NCI-H2196 treated with DMSO at 0.1 percent for 48 hours (cell line): ENCODE measurements around the gene SPATA33.
"Not testable (repeated sequence)": the region's sequence is repeated elsewhere in the genome, so short reads cannot be mapped to it uniquely, and the experiment has no call there.

ENCODE experiments used
- DNase-seq: peaks from one replicate; lab custom pipeline; 2025; ENCODE audit not compliant: unreplicated experiment; lab: John Stamatoyannopoulos, UW

Gene SPATA33

DNA sequence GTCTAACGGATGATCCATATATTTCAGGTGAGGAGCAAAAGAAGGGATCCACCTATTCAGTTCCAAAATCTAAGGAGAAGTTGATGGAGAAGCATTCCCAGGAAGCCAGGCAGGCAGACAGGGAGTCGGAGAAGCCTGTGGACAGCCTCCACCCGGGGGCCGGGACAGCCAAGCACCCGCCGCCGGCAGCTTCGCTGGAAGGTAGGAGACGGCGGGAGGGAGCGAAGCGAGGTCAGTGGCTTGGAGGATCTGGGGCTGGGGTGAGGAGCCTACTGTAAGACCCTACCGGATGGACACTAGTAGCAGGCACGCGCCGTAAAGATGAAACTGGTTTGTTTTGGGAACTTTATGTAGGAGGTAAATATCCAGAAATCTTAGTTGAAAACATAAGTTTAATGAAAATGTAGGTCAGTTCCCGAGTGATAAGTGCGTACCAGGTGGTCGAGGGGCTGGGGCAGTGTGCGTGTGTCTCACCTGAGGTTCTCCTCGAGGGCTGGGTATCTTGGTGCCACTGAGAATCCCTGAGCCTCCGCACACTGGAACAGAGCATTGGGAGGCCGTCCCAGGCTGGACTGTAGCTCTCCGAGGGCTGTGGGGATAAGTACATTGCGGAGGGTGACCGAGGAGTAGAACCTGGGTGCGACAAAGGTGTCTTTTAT lies 714 bp downstream of the SPATA33 start:
- DNase-seq: no peak

DNA sequence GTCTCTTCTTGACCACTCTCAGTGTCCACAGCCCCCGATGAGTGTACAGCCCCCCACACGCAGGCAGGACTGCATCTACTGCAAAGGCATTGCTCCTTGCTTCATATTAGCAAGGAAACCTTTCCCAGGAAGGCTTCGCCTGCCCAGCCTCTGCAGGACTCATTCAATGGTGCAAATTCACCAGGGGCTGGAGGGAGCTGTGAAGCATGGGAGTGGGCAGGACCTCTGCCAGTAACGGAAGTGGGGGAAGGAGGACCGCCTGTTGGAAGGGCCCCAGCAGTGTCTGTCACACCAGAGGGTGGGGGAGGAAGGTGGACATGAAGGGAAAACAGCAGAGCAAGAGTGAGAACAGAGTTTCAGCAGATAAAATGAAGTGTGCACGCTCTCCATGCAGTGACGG lies 2.5 kb downstream of the SPATA33 start:
- no peak for DNase-seq

DNA sequence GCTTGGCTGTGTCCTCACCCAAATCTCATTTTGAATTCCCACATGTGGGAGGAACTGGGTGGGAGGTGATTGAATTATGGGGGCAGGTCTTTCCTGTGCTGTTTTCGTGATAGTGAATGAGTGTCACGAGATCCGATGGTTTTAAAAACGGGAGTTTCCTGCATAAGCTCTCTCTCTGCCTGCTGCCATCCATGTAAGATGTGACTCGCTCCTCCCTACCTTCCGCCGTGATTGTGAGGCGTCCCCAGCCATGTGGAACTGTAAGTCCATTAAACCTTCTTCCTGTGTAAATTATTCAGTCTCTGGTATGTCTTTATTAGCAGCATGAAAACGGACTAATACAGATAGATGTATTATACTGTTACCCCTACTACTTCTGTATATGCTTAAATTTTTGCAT lies 3.6 kb downstream of the SPATA33 start:
- no peak for DNase-seq

DNA sequence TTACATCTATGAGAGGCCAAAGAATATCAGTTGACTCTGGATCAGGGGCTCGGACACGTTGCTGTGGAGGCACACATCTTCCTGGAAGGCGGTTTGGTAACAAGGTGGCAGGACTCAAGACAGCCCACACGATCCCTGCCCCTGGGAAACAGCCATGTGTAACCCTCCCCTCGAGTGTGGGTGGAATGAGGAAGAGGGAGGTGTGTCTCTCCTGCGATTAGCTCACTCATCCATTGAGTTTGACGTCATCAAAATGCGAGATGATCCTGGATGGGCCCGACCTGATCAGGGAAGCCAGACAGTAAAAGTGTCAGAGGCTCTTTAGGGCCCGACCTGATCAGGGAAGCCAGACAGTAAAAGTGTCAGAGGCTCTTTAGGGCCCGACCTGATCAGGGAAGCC lies 6.6 kb downstream of the SPATA33 start:
- not testable (repeated sequence) for DNase-seq

DNA sequence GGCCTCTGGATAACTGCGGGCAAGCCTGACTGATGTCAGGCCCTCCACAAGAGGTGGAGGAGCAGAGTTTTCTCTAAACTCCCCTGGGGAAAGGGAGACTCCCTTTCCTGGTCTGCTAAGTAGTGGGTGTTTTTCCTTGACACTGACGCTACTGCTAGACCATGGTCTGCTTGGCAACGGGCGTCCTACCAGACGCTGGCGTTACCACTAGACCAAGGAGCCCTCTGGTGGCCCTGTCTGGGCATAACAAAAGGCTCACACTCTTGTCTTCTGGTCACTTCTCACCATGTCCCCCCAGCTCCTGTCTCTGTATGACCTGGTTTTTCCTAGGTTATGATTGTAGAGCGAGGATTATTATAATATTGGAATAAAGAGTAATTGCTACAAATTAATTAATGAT lies 9.4 kb downstream of the SPATA33 start:
- not testable (repeated sequence) for DNase-seq

DNA sequence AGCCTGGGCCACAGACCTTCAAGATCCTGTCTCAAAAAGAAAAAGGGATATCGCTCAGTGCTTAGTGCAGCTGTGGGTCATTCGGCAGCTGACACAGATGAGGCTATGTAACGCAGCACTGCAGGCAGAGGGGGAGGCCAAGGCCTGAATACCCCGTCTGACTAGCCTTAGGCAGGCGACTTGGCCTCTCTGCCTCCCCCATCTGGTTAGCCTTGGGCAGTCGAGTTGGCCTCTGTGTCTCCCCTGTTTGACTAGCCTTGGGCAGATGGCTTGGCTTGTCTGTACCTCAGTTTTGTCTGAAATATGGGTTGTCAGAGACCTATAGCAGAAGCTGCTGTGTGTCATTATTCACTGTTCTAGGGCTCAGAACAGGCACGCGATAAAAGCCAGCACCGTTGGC lies 10.0 kb downstream of the SPATA33 start:
- no peak for DNase-seq

DNA sequence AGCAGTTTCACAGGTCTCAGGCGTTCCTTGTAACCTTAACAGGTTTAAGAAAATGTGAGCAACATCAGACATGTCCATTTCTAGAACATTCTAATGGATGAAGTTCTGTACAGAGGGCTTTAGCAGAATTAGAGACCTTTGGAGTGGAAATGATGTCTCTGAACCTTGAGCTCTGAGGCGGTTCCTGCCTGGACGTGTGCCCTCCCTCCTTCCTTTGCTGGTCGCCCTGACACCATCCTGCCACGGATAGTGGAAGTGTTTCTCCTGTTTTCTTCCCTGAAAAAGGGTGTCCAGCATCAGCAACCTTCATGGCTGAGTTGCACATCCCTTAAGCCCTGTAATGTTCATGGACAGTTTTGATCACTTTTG lies 11.1 kb downstream of the SPATA33 start:
- no peak for DNase-seq

DNA sequence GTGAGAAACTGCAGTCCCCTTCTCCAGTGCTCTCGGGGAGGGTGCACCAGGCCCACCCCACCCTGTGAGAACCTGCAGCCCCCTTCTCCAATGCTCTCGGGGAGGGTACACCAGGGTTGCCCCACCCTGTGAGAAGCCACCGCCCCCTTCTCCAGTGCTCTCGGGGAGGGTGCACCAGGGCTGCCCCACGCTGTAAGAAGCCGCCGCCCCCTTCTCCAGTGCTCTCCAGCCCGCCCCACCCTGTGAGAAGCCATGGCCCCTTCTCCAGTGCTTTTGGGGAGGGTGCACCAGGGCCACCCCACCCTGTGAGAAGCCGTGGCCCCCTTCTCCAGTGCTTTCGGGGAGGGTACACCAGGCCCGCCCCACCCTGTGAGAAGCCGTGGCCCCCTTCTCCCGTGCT lies 12.1 kb downstream of the SPATA33 start:
- no peak for DNase-seq

DNA sequence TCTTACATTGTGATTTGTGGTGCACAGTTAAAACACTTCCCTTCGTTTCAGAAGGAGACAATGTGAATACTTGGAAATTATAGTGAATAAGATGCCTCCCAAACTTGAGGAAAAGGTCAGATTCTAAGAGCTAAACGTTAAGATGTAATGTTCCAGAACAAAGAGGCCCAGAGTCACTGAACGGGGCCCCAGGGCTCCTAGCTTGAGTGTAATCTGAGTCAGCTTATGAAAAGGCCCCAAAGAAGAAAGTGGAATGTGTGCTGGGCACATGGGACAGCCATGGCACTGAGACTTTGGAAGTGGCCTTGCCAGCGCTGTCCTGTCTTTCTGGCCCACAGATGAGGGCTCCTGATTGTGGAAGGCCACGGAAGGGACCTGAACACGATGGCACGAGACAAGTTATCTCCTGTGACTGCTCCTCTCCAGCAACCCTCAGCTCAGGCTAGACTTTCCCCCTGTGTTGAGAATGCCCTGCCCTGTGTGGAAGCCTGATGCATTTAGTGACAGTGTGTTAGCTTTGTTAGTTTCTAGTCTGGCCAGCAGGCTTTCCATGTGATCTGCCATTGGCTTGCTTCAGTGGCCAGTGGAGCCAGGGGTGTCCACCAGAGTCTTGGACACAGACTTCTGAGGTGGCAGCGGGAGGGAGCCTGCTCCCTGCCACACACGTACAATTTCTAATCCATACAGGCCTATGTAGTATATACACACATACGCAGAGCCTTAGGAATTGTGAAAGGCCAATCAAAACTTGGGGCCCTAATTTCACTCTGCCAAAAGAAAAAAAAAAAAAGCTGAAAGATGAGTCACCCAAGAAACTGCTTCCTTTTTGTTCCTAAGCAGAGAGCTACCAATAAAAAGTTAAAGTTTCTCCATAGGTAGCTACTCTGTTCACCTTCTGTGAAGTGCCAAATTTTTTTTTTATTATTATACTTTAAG lies 13.1 kb downstream of the SPATA33 start:
- DNase-seq: no peak

DNA sequence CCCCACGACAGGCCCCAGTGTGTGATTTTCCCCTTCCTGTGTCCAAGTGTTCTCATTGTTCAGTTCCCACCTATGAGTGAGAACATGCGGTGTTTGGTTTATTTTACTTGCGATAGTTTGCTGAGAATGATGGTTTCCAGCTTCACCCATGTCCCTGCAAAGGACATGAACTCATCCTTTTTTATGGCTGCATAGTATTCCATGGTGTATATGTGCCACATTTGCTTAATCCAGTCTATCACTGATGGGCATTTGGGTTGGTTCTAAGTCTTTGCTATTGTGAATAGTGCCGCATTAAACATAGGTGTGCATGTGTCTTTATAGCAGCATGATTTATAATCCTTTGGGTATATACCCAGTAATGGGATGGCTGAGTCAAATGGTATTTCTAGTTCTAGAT lies 13.9 kb downstream of the SPATA33 start:
- not testable (repeated sequence) for DNase-seq

DNA sequence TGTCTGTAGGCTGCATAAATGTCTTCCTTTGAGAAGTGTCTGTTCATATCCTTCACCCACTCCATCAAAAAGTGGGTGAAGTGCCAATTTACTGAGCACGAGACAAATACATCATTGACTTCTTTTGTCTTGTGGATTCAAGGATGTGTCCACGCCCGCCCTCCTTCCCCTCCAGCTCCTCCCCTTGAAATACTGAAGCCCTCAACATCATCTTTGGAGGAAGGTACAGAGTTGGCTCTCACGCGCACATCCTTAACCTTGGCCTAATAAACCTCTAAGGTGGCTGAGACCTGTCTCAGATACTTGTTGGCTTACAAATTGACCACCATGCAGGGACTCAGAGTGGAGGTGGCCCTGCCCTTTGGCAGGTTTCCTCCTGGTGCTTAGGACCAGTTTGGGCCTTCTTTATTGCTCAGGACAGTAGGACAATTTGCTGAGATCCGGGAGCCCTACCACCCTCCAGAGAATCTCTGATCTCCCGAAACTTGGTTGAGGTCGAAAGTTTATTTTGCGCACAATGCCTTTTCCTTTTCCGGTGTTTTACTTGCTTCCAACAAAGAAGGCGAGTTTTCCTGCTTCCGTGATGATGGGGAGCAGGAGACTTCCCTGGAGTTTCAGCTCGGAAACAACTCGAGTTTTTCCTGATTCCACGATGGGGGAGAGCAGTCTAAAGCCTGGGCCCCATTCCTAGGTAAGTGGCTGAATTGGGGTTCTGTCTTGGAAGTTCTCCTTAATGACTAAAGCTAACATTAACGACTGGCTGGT lies 14.7 kb downstream of the SPATA33 start:
- DNase-seq: no peak

DNA sequence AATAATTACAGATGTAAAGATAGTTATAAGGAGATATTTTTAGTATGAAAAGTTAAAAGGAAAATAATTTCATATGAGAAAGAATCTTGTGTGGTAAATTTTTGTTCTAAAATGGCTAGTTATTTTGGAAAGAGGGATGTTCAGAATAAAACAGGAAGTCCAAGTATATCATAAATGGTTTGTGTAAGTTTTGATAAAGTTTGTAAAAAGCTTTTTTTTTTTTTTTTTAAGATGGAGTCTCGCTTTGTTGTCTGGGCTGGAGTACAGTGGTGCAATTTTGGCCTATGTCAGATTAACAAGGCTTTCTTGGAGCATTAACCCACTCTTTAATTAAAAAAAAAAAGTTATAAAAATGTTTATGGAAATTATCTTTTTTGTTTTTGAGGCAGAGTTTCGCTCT lies 20.6 kb downstream of the SPATA33 start:
- no peak for DNase-seq

DNA sequence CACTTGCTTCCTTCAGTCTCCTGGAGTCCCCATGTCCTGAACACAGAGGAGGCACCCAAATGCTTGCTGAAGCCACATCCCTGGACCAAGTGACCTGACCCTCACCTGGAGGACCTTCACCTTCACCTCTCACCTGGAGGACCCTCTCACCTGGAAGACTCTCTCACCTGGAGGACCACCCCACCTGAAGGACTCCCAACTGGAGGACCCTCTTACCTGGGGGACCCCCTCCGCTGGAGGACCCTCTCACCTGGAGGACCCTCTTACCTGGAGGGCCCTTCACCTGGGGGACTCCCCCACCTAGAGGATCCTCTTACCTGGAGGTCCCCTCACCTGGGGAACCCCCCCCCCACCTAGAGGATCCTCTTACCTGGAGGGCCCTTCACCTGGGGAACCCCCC lies 28.3 kb downstream of the SPATA33 start:
- DNase-seq: no peak

DNA sequence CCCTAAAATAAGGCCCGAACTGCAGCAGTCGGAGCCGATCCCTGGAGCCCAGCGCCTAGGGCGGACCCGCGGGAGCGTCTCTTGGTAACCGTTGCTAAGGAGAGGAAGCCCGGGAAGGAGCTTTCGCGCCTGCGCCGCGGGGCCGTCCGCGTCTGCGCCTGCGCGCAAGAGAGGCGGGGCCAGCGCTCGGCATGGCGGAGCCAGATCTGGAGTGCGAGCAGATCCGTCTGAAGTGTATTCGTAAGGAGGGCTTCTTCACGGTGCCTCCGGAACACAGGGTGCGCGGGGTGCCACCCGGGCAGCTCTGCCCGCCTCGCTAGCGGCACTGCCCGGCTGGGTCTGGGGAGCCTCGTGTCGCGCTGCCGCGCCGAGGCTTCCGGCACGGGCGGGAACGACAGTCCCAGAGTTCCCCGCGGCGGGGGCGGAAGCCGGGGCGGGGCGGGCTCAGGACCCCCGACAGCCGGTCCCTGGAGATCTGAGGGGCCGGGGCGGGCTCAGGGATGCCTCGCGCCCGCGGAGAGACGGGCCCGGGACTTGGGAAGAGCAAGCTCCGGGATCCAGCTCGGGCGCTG lies 29.0 kb downstream of the SPATA33 start, which contains the start of gene CDK10:
Gene CDK10, plus strand, starts transcription at position 170 of the 572 bp plus-strand sequence. Its CDS starts 22 bp downstream, at position 192.
- DNase-seq: peak; percentile 48

DNA sequence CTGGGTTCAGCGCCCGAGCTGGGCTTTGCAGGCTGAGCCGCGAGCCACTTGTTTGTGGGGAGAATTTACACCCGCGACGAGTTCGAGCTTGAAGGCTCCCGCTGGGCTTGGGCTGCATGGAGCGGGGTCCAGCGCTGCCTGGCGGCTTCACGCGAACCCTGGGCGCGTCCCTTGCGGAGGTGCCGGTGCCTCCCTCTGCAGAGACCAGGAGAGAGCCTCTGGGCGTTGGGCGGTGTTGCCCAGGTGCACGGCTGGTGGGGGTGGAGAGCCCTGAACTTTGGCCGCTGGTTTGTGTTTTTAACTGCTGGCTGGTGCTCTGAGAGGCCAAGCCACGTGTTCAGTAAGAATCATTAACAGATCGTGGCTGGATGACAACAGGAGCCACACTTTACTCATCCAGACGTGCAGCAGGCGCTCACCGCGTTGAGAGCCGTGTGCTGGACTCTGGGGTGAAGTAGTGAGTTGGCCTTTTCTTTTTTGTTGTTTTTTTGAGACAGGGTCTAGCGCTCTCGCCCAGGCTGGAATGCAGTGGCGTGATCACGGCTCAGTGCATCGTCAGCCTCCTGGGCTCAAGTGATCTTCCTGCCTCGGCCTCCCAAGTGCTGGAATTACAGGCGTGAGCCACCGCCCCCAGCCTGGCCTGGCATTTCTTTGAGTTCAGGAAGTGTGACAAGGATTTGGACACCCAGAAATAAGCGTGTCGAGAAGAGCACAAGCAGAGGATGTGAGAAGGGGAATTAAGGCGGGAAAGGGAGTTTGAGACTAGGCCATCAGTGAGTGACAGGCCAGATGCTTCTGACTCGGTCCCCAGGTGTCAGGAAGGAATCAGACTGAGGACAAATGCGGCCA lies 29.7 kb downstream of the SPATA33 start:
- DNase-seq: no peak

DNA sequence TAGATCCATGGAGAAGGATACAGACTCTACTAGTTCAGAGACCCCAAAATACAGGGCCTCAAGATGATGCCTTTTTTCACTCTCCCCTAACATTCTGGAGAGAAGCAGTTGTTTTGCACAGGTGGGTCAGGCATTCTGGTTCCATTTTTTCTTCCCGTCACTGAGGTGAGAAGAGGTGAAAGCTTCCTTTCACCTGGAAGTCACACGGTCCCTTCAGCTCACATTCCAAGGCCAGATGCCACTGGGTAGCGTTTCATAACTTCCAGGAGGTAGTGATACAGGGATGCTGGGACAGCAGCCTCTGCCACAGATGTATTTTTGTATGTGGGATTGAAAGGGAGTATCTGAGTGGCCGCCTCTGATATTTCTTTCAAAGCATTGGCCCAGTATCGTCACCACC lies 30.8 kb downstream of the SPATA33 start:
- no peak for DNase-seq

DNA sequence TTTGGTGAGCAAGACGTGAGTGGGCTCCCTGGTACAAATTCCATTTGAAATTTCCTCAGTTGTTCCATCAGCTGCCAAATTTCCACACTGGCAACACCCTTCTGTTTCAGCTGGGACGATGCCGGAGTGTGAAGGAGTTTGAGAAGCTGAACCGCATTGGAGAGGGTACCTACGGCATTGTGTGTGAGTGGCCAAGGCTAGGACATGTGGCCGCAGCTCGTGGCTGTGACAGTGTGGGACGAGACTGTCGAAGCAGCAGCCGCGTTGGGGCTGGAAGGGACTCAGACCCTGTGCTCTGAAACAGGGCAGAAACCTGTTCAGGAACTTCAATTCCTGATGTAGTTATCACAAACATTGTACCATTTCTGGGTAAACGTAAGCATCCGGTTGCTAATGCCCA lies 31.5 kb downstream of the SPATA33 start:
- no peak for DNase-seq

DNA sequence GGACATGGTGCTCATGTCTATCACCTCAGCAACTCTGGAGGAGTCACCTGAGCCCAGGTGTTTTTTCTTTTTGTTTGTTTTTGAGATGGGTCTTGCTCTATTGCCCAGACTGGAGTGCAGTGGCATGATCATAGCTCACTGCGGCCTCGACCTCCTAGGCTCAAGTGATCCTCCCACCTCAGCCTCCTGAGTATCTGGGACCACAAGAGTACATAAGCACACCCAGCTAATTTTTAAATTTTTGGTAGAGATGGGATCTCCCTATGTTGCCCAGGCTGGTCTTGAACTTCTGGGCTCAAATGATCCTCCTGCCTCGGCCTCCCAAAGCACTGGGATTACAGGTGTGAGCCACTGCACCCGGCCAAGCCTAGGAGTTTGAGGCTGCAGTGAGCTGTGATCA lies 32.0 kb downstream of the SPATA33 start:
- DNase-seq: not testable (repeated sequence)

DNA sequence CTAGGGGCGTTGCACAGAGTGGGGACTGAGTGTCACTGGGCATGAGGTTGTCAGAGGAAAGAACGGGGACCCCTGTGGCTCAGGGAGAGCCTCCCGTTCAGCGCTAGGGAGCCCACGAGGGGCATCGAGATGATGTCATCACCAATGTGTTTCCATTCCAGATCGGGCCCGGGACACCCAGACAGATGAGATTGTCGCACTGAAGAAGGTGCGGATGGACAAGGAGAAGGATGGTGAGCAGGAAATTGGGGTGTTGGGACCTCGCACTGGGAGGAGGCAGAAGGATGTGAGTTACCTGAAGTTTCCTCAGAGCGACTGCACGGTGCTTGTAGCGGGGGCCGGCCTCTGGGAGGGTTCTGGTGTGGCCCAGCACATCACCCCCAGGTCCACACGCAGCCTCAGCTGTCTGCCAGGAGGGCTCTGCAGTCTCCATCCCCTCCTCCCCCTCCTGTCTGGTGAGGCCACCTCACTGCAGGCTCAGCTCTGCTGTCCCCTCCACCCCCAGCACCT lies 32.8 kb downstream of the SPATA33 start:
- DNase-seq: no peak
